Stimulated activated naive CD8-positive, alpha-beta T cell treated with anti-CD3 and anti-CD28 coated beads, Interleukin-15, Interleukin-2, amounts not matched to agents 100 U/mL and 50 U/mL, for 24 hours (primary cell): ENCODE results near the gene VTN.

Source experiments
- ATAC-seq: fragments of 150-1000 bp; cut with Tn5 transposase; one replicate; pipeline ENCODE4 v1.10.0; 2021
- DNase-seq: peaks from one replicate; pipeline ENCODE4 v3.0.0; 2021

Gene VTN

GRCh38 chr17:28368915-28369683 lies 1.0 kb downstream of the VTN start:
- no peak for ATAC-seq
- no peak for DNase-seq

- no peak for DNase-seq
- ATAC-seq: no peak
Measured at GRCh38 chr17:28368306-28368831, 1.7 kb downstream of the VTN start.

GRCh38 chr17:28367641-28368305 lies 2.3 kb downstream of the VTN start:
- no peak for ATAC-seq

GRCh38 chr17:28366605-28367004 lies 3.5 kb downstream of the VTN start:
- ATAC-seq (no peak), DNase-seq (no peak)

More at GRCh38 chr17:28367641-28368305, 2.3 kb downstream of the VTN start:
- DNase-seq: no peak

GRCh38 chr17:28365487-28365886 lies 4.6 kb downstream of the VTN start:
- ATAC-seq: no peak

GRCh38 chr17:28364665-28365363 lies 5.3 kb downstream of the VTN start, which contains the start of gene SEBOX:
TSS of gene SEBOX (minus strand) at chr17:28365199. CDS start at chr17:28365151, 48 bp downstream.
- DNase-seq (no peak), ATAC-seq (no peak)

More at GRCh38 chr17:28365487-28365886, 4.6 kb downstream of the VTN start:
- no peak for DNase-seq

GRCh38 chr17:28363776-28364650 lies 6.1 kb downstream of the VTN start:
- ATAC-seq (no peak), DNase-seq (no peak)

GRCh38 chr17:28363186-28363585 lies 6.9 kb downstream of the VTN start:
- ATAC-seq: no peak
- DNase-seq: no peak

- ATAC-seq (no peak), DNase-seq (no peak)
Measured at GRCh38 chr17:28357901-28358197, 12.3 kb downstream of the VTN start.

GRCh38 chr17:28357061-28357900 lies 12.8 kb downstream of the VTN start, which contains the start of gene POLDIP2:
TSS of gene POLDIP2 (minus strand) at chr17:28357527. CDS start at chr17:28357448, 79 bp downstream.
- ATAC-seq (peak; percentile 100), DNase-seq (peak; percentile 97)

GRCh38 chr17:28350271-28350670 lies 19.8 kb downstream of the VTN start:
- ATAC-seq (no peak), DNase-seq (no peak)

GRCh38 chr17:28348979-28349378 lies 21.1 kb downstream of the VTN start:
- ATAC-seq: no peak
- no peak for DNase-seq

- ATAC-seq: no peak
- no peak for DNase-seq
Measured at GRCh38 chr17:28347261-28347891, 22.7 kb downstream of the VTN start.

GRCh38 chr17:28346746-28347246 lies 23.3 kb downstream of the VTN start:
- no peak for ATAC-seq
- no peak for DNase-seq

GRCh38 chr17:28346199-28346580 lies 23.9 kb downstream of the VTN start:
- DNase-seq (no peak), ATAC-seq (no peak)

GRCh38 chr17:28345419-28346198 lies 24.5 kb downstream of the VTN start:
- no peak for DNase-seq

GRCh38 chr17:28344435-28344901 lies 25.6 kb downstream of the VTN start:
- no peak for ATAC-seq
- no peak for DNase-seq

More at GRCh38 chr17:28345419-28346198, 24.5 kb downstream of the VTN start:
- ATAC-seq: no peak

- peak; percentile 24 for ATAC-seq
- DNase-seq: no peak
Measured at GRCh38 chr17:28344011-28344410, 26.1 kb downstream of the VTN start.

- ATAC-seq (no peak), DNase-seq (no peak)
Measured at GRCh38 chr17:28343491-28343932, 26.6 kb downstream of the VTN start.
